NCI-H2171 (cell line): ENCODE data around the gene KRTAP9-7.

Source experiments
- DNase-seq: peaks from one replicate; lab custom pipeline; 2025; lab: John Stamatoyannopoulos, UW

Gene KRTAP9-7

DNA sequence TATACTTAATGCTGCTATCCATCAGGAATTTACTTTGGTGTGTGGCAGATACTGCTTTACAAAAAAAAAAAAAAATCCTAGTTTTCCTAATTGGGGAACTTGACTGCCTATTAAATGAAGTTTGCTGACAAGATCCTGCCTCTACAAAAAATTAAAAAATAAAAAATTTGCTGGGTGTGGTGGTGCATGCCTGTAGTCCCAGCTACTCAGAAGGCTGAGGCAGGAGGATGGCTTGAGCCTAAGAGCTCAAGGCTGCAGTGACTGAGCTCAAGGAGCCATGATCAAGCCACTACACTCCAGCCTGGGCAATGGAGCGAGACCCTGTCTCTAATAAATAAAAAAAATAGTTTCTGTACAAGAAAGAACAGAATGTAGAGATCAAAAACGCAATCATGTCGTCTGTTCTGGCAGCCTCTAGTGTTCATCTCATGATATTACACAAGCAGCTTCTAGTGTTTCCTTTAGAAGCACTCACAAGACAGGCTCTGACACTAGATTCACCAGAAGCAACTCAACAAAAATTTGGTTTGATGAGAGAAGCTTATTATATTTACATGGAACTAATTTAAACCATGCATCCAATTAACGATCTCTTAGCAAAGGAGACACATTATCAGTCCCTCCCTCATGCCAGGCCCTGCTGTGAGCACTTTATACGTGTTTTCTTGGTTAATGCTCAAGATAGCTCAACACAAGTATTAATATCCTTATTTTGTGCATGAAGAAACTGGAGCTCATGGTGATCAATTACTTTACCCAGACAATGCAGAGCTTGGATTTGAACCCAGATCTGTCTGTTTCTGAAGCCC, 46.8 kb downstream of the KRTAP9-7 start:
- no peak for DNase-seq

GRCh38 chr17:41322903-41323895, 47.7 kb downstream of the KRTAP9-7 start:
- DNase-seq = no peak

DNA sequence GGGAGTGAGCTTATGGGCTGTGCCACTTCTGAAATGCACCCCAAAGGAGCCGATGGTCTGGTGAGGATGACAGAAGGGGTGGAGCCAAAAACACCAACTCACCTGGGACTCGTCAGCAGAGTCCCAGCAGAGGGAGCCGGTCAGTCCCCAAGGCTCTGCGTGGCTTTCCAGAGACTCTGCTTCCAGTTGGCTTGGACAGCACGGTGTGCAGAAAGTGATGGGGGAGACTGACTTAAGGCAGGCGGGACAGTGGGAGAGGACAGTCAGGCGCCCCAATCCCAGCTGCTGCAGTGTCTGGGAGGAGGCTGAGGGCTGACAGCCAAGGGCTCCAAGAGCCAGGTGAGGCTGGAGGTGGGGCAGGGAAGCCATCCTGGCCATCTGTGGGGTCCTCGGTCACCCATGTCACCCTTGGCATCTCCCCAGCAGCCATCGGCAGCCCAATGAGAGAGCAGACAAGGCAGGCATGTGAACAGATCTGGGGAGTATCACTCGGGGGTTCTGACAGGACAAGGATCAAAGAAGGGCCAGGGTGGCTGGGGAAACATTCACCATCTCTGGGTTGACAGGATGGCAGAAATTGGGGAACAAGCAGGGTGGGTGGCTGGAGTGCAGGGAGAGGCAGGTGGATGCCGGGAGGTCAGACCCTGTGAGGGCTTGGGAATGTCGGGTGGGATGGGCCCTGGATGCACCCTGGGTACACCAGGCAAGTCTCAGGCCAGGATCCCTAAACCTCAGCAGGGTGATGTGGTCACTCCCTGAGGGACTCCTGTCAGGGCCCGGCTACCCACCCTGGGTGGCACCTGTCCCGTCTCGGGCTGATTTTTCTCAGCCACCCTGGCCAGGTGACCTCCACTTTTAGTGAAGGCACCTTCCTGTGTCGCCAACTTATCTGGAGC, 48.9 kb downstream of the KRTAP9-7 start:
- no peak for DNase-seq

DNA sequence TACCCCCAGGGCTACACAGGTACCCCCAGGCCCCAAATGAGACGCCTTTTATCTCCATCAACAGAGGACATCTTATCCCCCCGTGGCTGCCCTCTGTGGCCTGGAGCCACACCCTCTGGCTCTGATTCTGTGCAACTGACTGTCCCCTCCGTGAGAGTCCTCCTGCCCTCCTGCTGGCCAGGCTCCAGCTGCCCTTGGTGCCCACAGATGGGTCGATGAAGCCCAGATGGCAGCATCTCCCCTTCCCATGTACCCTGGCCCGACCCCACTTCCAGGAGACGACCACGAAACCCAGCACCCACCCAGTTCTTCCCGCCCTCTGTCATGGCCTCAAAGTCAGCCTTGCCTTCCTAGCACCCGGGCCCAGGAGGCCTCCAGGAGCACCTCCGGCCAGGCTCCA, 49.6 kb downstream of the KRTAP9-7 start:
- DNase-seq = no peak

GRCh38 chr17:41325611-41326010, 50.1 kb downstream of the KRTAP9-7 start:
- no peak for DNase-seq
